HepG2 (cell line): ENCODE measurements around the gene SLC5A10. TPM values are rescaled to one million over a fixed set of nuclear protein-coding genes. Genes with fewer than 3 reads are reported as not detected.

Experiments
- ETV5 ChIP-seq: IDR thresholded peaks from 2 replicates; pipeline ENCODE4 v1.6.1; 2018; ENCODE audit warnings: missing biosample characterization, missing genetic modification reagents, inconsistent platforms, borderline replicate concordance
- GLMP ChIP-seq: sonication (generic); formaldehyde crosslinking; IDR thresholded peaks from 2 replicates; pipeline ENCODE4 v1.9.0; 2021; ENCODE audit warnings: missing genetic modification reagents, mild to moderate bottlenecking, borderline replicate concordance
- HNRNPUL1 ChIP-seq: fragments of 200-400 bp; formaldehyde crosslinking; IDR thresholded peaks from 2 replicates; pipeline ENCODE4 v1.6.1; 2017; ENCODE audit warnings: low read depth, mild to moderate bottlenecking, low read length, moderate library complexity
- IKZF5 ChIP-seq: IDR thresholded peaks from 2 replicates; pipeline ENCODE4 v1.6.1; 2018; ENCODE audit warnings: missing genetic modification reagents, mild to moderate bottlenecking, missing compliant biosample characterization
- MIER3 ChIP-seq: IDR thresholded peaks from 2 replicates; pipeline ENCODE4 v1.6.1; 2016; ENCODE audit warnings: missing compliant biosample characterization, borderline replicate concordance
- MXD1 ChIP-seq: sonication (generic); formaldehyde crosslinking; IDR thresholded peaks from 2 replicates; pipeline ENCODE4 v1.4.0; 2020; ENCODE audit warnings: mild to moderate bottlenecking, missing genetic modification reagents
- PPARG ChIP-seq: conservative IDR thresholded peaks from 2 replicates; pipeline ENCODE4 v1.6.1; 2016; ENCODE audit warnings: missing biosample characterization, missing genetic modification reagents
- TP53 ChIP-seq: sonication (generic); formaldehyde crosslinking; conservative IDR thresholded peaks from 2 replicates; pipeline ENCODE4 v1.4.0; 2020; ENCODE audit warnings: missing genetic modification reagents
- ZFP36L2 ChIP-seq: sonication (generic); formaldehyde crosslinking; IDR thresholded peaks from 2 replicates; pipeline ENCODE4 v1.4.0; 2020; ENCODE audit warnings: missing genetic modification reagents
- ZNF20 ChIP-seq: sonication (generic); formaldehyde crosslinking; IDR thresholded peaks from 2 replicates; pipeline ENCODE4 v1.4.0; 2020; ENCODE audit warnings: mild to moderate bottlenecking, moderate library complexity, missing genetic modification reagents
- ZNF552 ChIP-seq: sonication (generic); formaldehyde crosslinking; IDR thresholded peaks from 2 replicates; pipeline ENCODE4 v1.9.0; 2022; ENCODE audit warnings: missing genetic modification reagents, mild to moderate bottlenecking, borderline replicate concordance
- ZNF660 ChIP-seq: sonication (generic); formaldehyde crosslinking; IDR thresholded peaks from 2 replicates; pipeline ENCODE4 v1.5.1; 2020; ENCODE audit warnings: mild to moderate bottlenecking, low read depth, missing genetic modification reagents, borderline replicate concordance
- ZNF780A ChIP-seq: sonication (generic); formaldehyde crosslinking; IDR thresholded peaks from 2 replicates; pipeline ENCODE4 v1.8.0; 2022; ENCODE audit warnings: mild to moderate bottlenecking, missing genetic modification reagents, moderate library complexity
- ZNF839 ChIP-seq: sonication (generic); formaldehyde crosslinking; IDR thresholded peaks from 2 replicates; pipeline ENCODE4 v1.4.0; 2020; ENCODE audit warnings: missing genetic modification reagents, mild to moderate bottlenecking, borderline replicate concordance
- polyA plus RNA-seq, 8 experiments: library from polyadenylated mRNA; depleted of rRNA in 3 of 8; stranded (reverse) in 7 of 8; unstranded in 1 of 8; fragments of >200 nt; fragmentation: Illumina TruSeq in 4 of 8; extraction: Trizol in 4 of 8; gene quantifications; 2 replicates each; pipeline versions ENCODE4 v1.2.1 to v1.2.3, GENCODE V29; 2011 to 2016; ENCODE audit warnings: low read depth in 4 of 8, missing spikeins in 1 of 8, mixed read lengths in 1 of 8; ENCODE audit not compliant: insufficient read depth in 1 of 8
- total RNA-seq, 5 experiments: library from RNA; depleted of rRNA; stranded (reverse); fragments of >200 nt; fragmentation: Illumina TruSeq; extraction: Trizol; gene quantifications; 2 replicates each; pipeline ENCODE4 v1.2.3, GENCODE V29; 2016; ENCODE audit warnings: low read depth in 1 of 5
- TF ChIP-seq, protein P1 (sequence below): sonication (generic); formaldehyde crosslinking; IDR thresholded peaks from 2 replicates; pipeline ENCODE4 v1.9.0; 2021; ENCODE audit warnings: missing genetic modification reagents, mild to moderate bottlenecking, borderline replicate concordance
- TF ChIP-seq, protein P2 (sequence below): sonication (generic); formaldehyde crosslinking; IDR thresholded peaks from 2 replicates; pipeline ENCODE4 v1.8.0; 2022; ENCODE audit warnings: mild to moderate bottlenecking, missing genetic modification reagents; ENCODE audit not compliant: insufficient replicate concordance
- TF ChIP-seq, protein P3 (sequence below): sonication (generic); formaldehyde crosslinking; IDR thresholded peaks from 2 replicates; pipeline ENCODE4 v1.9.0; 2021; ENCODE audit warnings: missing genetic modification reagents, borderline replicate concordance
- TF ChIP-seq, protein P4 (sequence below): sonication (generic); formaldehyde crosslinking; IDR thresholded peaks from 2 replicates; pipeline ENCODE4 v1.4.0; 2020; ENCODE audit warnings: mild to moderate bottlenecking, missing genetic modification reagents
- TF ChIP-seq, protein P5 (sequence below): sonication (generic); formaldehyde crosslinking; IDR thresholded peaks from 2 replicates; pipeline ENCODE4 v1.5.0; 2020; ENCODE audit warnings: missing genetic modification reagents, mild to moderate bottlenecking, borderline replicate concordance

The SLC5A10 gene
- total and polyA plus RNA-seq, 2 of the 13 experiments (the other 11 are each of a cell fraction or from before 2014, with no cell fraction given) = 0.05 TPM; not detected in 1

DNA sequence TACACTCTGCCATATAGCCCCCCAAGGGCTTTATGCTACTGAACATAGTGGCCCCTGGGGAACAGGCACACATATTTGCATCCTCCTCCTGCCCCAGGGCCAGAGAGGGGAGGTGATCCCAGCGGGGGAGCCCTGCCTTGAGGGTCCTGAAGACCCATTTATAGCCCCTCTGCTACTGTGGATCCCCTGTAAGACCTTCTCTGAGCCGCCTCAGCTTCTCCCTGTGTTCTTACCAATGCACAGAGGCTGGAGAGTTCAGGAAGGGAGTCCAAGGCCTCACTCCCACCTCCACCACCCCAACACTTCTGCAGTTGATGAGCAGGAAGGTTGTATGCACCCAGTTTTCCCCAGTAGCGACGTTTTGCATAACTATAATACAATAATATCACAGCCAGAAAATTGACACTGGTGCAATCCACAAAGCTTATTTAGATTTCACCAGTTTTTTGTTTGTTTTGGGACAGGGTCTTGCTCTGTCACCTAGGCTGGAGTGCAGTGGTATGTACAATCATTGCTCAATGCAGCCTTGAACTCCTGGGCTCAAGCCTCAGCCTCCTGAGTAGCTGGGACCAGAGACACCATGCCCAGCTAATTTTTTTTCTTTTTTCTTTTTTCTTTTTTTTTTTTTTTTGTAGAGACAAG is 53.9 kb downstream of the SLC5A10 start (continued):
- TF ChIP-seq, protein P1, sequence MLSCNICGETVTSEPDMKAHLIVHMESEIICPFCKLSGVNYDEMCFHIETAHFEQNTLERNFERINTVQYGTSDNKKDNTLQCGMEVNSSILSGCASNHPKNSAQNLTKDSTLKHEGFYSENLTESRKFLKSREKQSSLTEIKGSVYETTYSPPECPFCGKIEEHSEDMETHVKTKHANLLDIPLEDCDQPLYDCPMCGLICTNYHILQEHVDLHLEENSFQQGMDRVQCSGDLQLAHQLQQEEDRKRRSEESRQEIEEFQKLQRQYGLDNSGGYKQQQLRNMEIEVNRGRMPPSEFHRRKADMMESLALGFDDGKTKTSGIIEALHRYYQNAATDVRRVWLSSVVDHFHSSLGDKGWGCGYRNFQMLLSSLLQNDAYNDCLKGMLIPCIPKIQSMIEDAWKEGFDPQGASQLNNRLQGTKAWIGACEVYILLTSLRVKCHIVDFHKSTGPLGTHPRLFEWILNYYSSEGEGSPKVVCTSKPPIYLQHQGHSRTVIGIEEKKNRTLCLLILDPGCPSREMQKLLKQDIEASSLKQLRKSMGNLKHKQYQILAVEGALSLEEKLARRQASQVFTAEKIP (CRISPR knock-in tag) = no peak
- TF ChIP-seq TP53 (CRISPR knock-in tag) (0 out of 2 replicates have a peak, but pooled peaks have one; percentile 24), HNRNPUL1 (no peak), IKZF5 (CRISPR knock-in tag) (peak; percentile 98), ZNF780A (CRISPR knock-in tag) (no peak), ZNF660 (CRISPR knock-in tag) (no peak), ZNF20 (CRISPR knock-in tag) (no peak), ZNF839 (CRISPR knock-in tag) (no peak), GLMP (CRISPR knock-in tag) (no peak), PPARG (CRISPR knock-in tag) (peak; percentile 79), ZFP36L2 (CRISPR knock-in tag) (no peak), MIER3 (CRISPR knock-in tag) (no peak), MXD1 (CRISPR knock-in tag) (no peak), ETV5 (CRISPR knock-in tag) (peak; percentile 75; the same call in 1 of the 2 replicates), ZNF552 (CRISPR knock-in tag) (no peak)
- TF ChIP-seq, protein P2, sequence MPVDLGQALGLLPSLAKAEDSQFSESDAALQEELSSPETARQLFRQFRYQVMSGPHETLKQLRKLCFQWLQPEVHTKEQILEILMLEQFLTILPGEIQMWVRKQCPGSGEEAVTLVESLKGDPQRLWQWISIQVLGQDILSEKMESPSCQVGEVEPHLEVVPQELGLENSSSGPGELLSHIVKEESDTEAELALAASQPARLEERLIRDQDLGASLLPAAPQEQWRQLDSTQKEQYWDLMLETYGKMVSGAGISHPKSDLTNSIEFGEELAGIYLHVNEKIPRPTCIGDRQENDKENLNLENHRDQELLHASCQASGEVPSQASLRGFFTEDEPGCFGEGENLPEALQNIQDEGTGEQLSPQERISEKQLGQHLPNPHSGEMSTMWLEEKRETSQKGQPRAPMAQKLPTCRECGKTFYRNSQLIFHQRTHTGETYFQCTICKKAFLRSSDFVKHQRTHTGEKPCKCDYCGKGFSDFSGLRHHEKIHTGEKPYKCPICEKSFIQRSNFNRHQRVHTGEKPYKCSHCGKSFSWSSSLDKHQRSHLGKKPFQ (CRISPR knock-in tag) = no peak
- TF ChIP-seq, protein P3, sequence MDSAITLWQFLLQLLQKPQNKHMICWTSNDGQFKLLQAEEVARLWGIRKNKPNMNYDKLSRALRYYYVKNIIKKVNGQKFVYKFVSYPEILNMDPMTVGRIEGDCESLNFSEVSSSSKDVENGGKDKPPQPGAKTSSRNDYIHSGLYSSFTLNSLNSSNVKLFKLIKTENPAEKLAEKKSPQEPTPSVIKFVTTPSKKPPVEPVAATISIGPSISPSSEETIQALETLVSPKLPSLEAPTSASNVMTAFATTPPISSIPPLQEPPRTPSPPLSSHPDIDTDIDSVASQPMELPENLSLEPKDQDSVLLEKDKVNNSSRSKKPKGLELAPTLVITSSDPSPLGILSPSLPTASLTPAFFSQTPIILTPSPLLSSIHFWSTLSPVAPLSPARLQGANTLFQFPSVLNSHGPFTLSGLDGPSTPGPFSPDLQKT = no peak
- TF ChIP-seq, protein P4, sequence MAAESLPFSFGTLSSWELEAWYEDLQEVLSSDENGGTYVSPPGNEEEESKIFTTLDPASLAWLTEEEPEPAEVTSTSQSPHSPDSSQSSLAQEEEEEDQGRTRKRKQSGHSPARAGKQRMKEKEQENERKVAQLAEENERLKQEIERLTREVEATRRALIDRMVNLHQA (CRISPR knock-in tag) = no peak
- TF ChIP-seq, protein P5, sequence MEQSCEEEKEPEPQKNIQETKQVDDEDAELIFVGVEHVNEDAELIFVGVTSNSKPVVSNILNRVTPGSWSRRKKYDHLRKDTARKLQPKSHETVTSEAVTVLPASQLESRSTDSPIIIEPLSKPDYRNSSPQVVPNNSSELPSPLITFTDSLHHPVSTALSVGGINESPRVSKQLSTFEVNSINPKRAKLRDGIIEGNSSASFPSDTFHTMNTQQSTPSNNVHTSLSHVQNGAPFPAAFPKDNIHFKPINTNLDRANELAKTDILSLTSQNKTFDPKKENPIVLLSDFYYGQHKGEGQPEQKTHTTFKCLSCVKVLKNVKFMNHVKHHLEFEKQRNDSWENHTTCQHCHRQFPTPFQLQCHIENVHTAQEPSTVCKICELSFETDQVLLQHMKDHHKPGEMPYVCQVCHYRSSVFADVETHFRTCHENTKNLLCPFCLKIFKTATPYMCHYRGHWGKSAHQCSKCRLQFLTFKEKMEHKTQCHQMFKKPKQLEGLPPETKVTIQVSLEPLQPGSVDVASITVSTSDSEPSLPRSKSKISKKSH = no peak
